ENCODE measurements around the gene TPST2. TPM values are rescaled to one million over a fixed set of nuclear protein-coding genes. Genes with fewer than 3 reads are reported as not detected.

The TPST2 gene
- total RNA-seq, 1 experiment from 2014 or later: 61.4 TPM

- Histone ChIP-seq H3K79me2 (ENCODE audit: low read length) (no peaks in the 10 kb centered on the region), H3K9me2 (replicated peaks; ENCODE audit: insufficient read depth, low read length) (no peaks in the 10 kb centered on the region), H3K27me3 (ENCODE audit: low read length) (no peaks in the 10 kb centered on the region), H3K36me3 (ENCODE audit: insufficient read depth, low read length) (no peaks in the 10 kb centered on the region), H3K27ac (ENCODE audit: low read length) (no peak overlapping the region), H3K4me2 (ENCODE audit: low read depth, low read length, poor library complexity, severe bottlenecking) (no peak overlapping the region), H3K9me3 (ENCODE audit: low read length) (no peaks in the 10 kb centered on the region), H4K20me1 (ENCODE audit: insufficient read depth, low read depth, low read length) (no peaks in the 10 kb centered on the region), H3K4me3 (ENCODE audit: low read length) (no peak overlapping the region), H3K9ac (ENCODE audit: low read length) (no peak overlapping the region), H3K4me1 (ENCODE audit: low read length) (peaks cover 10% of the 10 kb centered on the region), H2AFZ (ENCODE audit: low read length) (no peak overlapping the region)
- DNase-seq: no peak
Measured at GRCh38 chr22:26606611-26607010, 16.7 kb upstream of the TPST2 start.

- Histone ChIP-seq H3K9me2 (replicated peaks; ENCODE audit: insufficient read depth, low read length) (no peaks in the 10 kb centered on the region), H3K27me3 (ENCODE audit: low read length) (no peaks in the 10 kb centered on the region), H2AFZ (ENCODE audit: low read length) (no peak overlapping the region), H3K36me3 (ENCODE audit: insufficient read depth, low read length) (no peaks in the 10 kb centered on the region), H3K9me3 (ENCODE audit: low read length) (no peaks in the 10 kb centered on the region), H3K4me1 (ENCODE audit: low read length) (no peaks in the 10 kb centered on the region), H4K20me1 (ENCODE audit: insufficient read depth, low read depth, low read length) (no peaks in the 10 kb centered on the region), H3K79me2 (ENCODE audit: low read length) (no peaks in the 10 kb centered on the region), H3K9ac (ENCODE audit: low read length) (no peak overlapping the region), H3K4me3 (ENCODE audit: low read length) (no peak overlapping the region), H3K4me2 (ENCODE audit: low read depth, low read length, poor library complexity, severe bottlenecking) (no peak overlapping the region), H3K27ac (ENCODE audit: low read length) (no peak overlapping the region)
- no peak for DNase-seq
Measured at GRCh38 chr22:26604368-26604767, 14.4 kb upstream of the TPST2 start.

GRCh38 chr22:26602127-26602526 lies 12.2 kb upstream of the TPST2 start:
- no peak for DNase-seq

GRCh38 chr22:26601726-26602125 lies 11.8 kb upstream of the TPST2 start:
- H3K9ac ChIP-seq (ENCODE audit: low read length): no peak overlapping the region
- H3K4me1 ChIP-seq (ENCODE audit: low read length): no peaks in the 10 kb centered on the region
- no peaks in the 10 kb centered on the region for H3K9me3 ChIP-seq (ENCODE audit: low read length)

More at GRCh38 chr22:26602127-26602526, 12.2 kb upstream of the TPST2 start:
- Histone ChIP-seq H3K9me3 (ENCODE audit: low read length) (no peaks in the 10 kb centered on the region), H3K4me2 (ENCODE audit: low read depth, low read length, poor library complexity, severe bottlenecking) (no peak overlapping the region), H3K36me3 (ENCODE audit: insufficient read depth, low read length) (no peaks in the 10 kb centered on the region), H3K9me2 (replicated peaks; ENCODE audit: insufficient read depth, low read length) (no peaks in the 10 kb centered on the region), H3K4me3 (ENCODE audit: low read length) (no peak overlapping the region), H2AFZ (ENCODE audit: low read length) (no peak overlapping the region), H4K20me1 (ENCODE audit: insufficient read depth, low read depth, low read length) (no peaks in the 10 kb centered on the region), H3K79me2 (ENCODE audit: low read length) (no peaks in the 10 kb centered on the region), H3K4me1 (ENCODE audit: low read length) (no peaks in the 10 kb centered on the region), H3K27ac (ENCODE audit: low read length) (no peak overlapping the region), H3K27me3 (ENCODE audit: low read length) (no peaks in the 10 kb centered on the region), H3K9ac (ENCODE audit: low read length) (no peak overlapping the region)

GRCh38 chr22:26599505-26599904 lies 9.6 kb upstream of the TPST2 start:
- no peak overlapping the region for H3K27ac ChIP-seq (ENCODE audit: low read length)
- H4K20me1 ChIP-seq (ENCODE audit: insufficient read depth, low read depth, low read length): no peaks in the 10 kb centered on the region

More at GRCh38 chr22:26601726-26602125, 11.8 kb upstream of the TPST2 start:
- no peak for DNase-seq
- H3K9me2 ChIP-seq (replicated peaks; ENCODE audit: insufficient read depth, low read length): no peaks in the 10 kb centered on the region
- no peaks in the 10 kb centered on the region for H4K20me1 ChIP-seq (ENCODE audit: insufficient read depth, low read depth, low read length)
- no peaks in the 10 kb centered on the region for H3K36me3 ChIP-seq (ENCODE audit: insufficient read depth, low read length)
- no peak overlapping the region for H3K4me3 ChIP-seq (ENCODE audit: low read length)
- no peak overlapping the region for H2AFZ ChIP-seq (ENCODE audit: low read length)
- H3K27ac ChIP-seq (ENCODE audit: low read length): no peak overlapping the region
- no peak overlapping the region for H3K4me2 ChIP-seq (ENCODE audit: low read depth, low read length, poor library complexity, severe bottlenecking)
- no peaks in the 10 kb centered on the region for H3K27me3 ChIP-seq (ENCODE audit: low read length)
- H3K79me2 ChIP-seq (ENCODE audit: low read length): no peaks in the 10 kb centered on the region

GRCh38 chr22:26597480-26597879 lies 7.5 kb upstream of the TPST2 start:
- no peaks in the 10 kb centered on the region for H3K36me3 ChIP-seq (ENCODE audit: insufficient read depth, low read length)
- no peaks in the 10 kb centered on the region for H3K9me2 ChIP-seq (replicated peaks; ENCODE audit: insufficient read depth, low read length)
- H3K27ac ChIP-seq (ENCODE audit: low read length): no peak overlapping the region
- no peak for DNase-seq
- no peaks in the 10 kb centered on the region for H3K27me3 ChIP-seq (ENCODE audit: low read length)
- no peaks in the 10 kb centered on the region for H3K4me1 ChIP-seq (ENCODE audit: low read length)
- H3K9me3 ChIP-seq (ENCODE audit: low read length): no peaks in the 10 kb centered on the region
- H3K4me3 ChIP-seq (ENCODE audit: low read length): no peak overlapping the region
- H3K4me2 ChIP-seq (ENCODE audit: low read depth, low read length, poor library complexity, severe bottlenecking): no peak overlapping the region
- no peak overlapping the region for H3K9ac ChIP-seq (ENCODE audit: low read length)
- H2AFZ ChIP-seq (ENCODE audit: low read length): no peak overlapping the region
- no peaks in the 10 kb centered on the region for H4K20me1 ChIP-seq (ENCODE audit: insufficient read depth, low read depth, low read length)
- H3K79me2 ChIP-seq (ENCODE audit: low read length): no peaks in the 10 kb centered on the region

More at GRCh38 chr22:26599505-26599904, 9.6 kb upstream of the TPST2 start:
- H3K79me2 ChIP-seq (ENCODE audit: low read length): no peaks in the 10 kb centered on the region
- H3K4me2 ChIP-seq (ENCODE audit: low read depth, low read length, poor library complexity, severe bottlenecking): no peak overlapping the region
- H3K27me3 ChIP-seq (ENCODE audit: low read length): no peaks in the 10 kb centered on the region
- DNase-seq: no peak
- H3K9me3 ChIP-seq (ENCODE audit: low read length): no peaks in the 10 kb centered on the region
- H3K36me3 ChIP-seq (ENCODE audit: insufficient read depth, low read length): no peaks in the 10 kb centered on the region
- no peak overlapping the region for H3K9ac ChIP-seq (ENCODE audit: low read length)
- H2AFZ ChIP-seq (ENCODE audit: low read length): no peak overlapping the region
- H3K4me1 ChIP-seq (ENCODE audit: low read length): no peaks in the 10 kb centered on the region
- no peaks in the 10 kb centered on the region for H3K9me2 ChIP-seq (replicated peaks; ENCODE audit: insufficient read depth, low read length)
- H3K4me3 ChIP-seq (ENCODE audit: low read length): no peak overlapping the region

GRCh38 chr22:26597026-26597425 lies 7.1 kb upstream of the TPST2 start:
- no peak overlapping the region for H3K9ac ChIP-seq (ENCODE audit: low read length)
- H3K36me3 ChIP-seq (ENCODE audit: insufficient read depth, low read length): no peaks in the 10 kb centered on the region
- no peak overlapping the region for H3K4me2 ChIP-seq (ENCODE audit: low read depth, low read length, poor library complexity, severe bottlenecking)
- no peaks in the 10 kb centered on the region for H3K79me2 ChIP-seq (ENCODE audit: low read length)
- H3K4me1 ChIP-seq (ENCODE audit: low read length): no peaks in the 10 kb centered on the region
- no peak for DNase-seq
- no peaks in the 10 kb centered on the region for H3K27me3 ChIP-seq (ENCODE audit: low read length)
- H4K20me1 ChIP-seq (ENCODE audit: insufficient read depth, low read depth, low read length): no peaks in the 10 kb centered on the region
- no peak overlapping the region for H3K4me3 ChIP-seq (ENCODE audit: low read length)
- no peak overlapping the region for H2AFZ ChIP-seq (ENCODE audit: low read length)
- no peaks in the 10 kb centered on the region for H3K9me3 ChIP-seq (ENCODE audit: low read length)
- no peaks in the 10 kb centered on the region for H3K9me2 ChIP-seq (replicated peaks; ENCODE audit: insufficient read depth, low read length)
- no peak overlapping the region for H3K27ac ChIP-seq (ENCODE audit: low read length)

GRCh38 chr22:26593763-26594162 lies 3.8 kb upstream of the TPST2 start:
- H3K9ac ChIP-seq (ENCODE audit: low read length): no peak overlapping the region
- no peak overlapping the region for H3K4me2 ChIP-seq (ENCODE audit: low read depth, low read length, poor library complexity, severe bottlenecking)
- no peaks in the 10 kb centered on the region for H3K9me3 ChIP-seq (ENCODE audit: low read length)
- no peak overlapping the region for H2AFZ ChIP-seq (ENCODE audit: low read length)
- no peaks in the 10 kb centered on the region for H3K27me3 ChIP-seq (ENCODE audit: low read length)
- no peaks in the 10 kb centered on the region for H4K20me1 ChIP-seq (ENCODE audit: insufficient read depth, low read depth, low read length)
- H3K79me2 ChIP-seq (ENCODE audit: low read length): peaks cover 11% of the 10 kb centered on the region
- peaks cover 14% of the 10 kb centered on the region for H3K4me1 ChIP-seq (ENCODE audit: low read length)
- H3K27ac ChIP-seq (ENCODE audit: low read length): no peak overlapping the region
- H3K4me3 ChIP-seq (ENCODE audit: low read length): no peak overlapping the region
- no peaks in the 10 kb centered on the region for H3K36me3 ChIP-seq (ENCODE audit: insufficient read depth, low read length)
- H3K9me2 ChIP-seq (replicated peaks; ENCODE audit: insufficient read depth, low read length): no peaks in the 10 kb centered on the region
- no peak for DNase-seq

- H3K79me2 ChIP-seq (ENCODE audit: low read length): peaks cover 24% of the 10 kb centered on the region
- no peak overlapping the region for H2AFZ ChIP-seq (ENCODE audit: low read length)
- peaks cover 16% of the 10 kb centered on the region for H3K4me1 ChIP-seq (ENCODE audit: low read length)
- H3K9me2 ChIP-seq (replicated peaks; ENCODE audit: insufficient read depth, low read length): no peaks in the 10 kb centered on the region
- H3K36me3 ChIP-seq (ENCODE audit: insufficient read depth, low read length): peaks cover 8% of the 10 kb centered on the region
- H3K4me2 ChIP-seq (ENCODE audit: low read depth, low read length, poor library complexity, severe bottlenecking): no peak overlapping the region
- H4K20me1 ChIP-seq (ENCODE audit: insufficient read depth, low read depth, low read length): no peaks in the 10 kb centered on the region
- H3K27me3 ChIP-seq (ENCODE audit: low read length): no peaks in the 10 kb centered on the region
- no peak overlapping the region for H3K27ac ChIP-seq (ENCODE audit: low read length)
- H3K4me3 ChIP-seq (ENCODE audit: low read length): no peak overlapping the region
- H3K9me3 ChIP-seq (ENCODE audit: low read length): peaks cover 4% of the 10 kb centered on the region
- DNase-seq: no peak
- H3K9ac ChIP-seq (ENCODE audit: low read length): no peak overlapping the region
Measured at GRCh38 chr22:26592421-26592891, 2.5 kb upstream of the TPST2 start.

Data from Karpas-422 (cell line).